Activated naive CD4-positive, alpha-beta T cell treated with anti-CD3 and anti-CD28 coated beads, Interleukin-2, amount 50 U/mL, for 24 hours (primary cell): Measurements from ENCODE around the gene PTPRN.

ENCODE experiments used
- H3K27ac Mint-ChIP-seq: one replicate; pipeline ENCODE4 v1.8.0; 2021; ENCODE audit warnings: mild to moderate bottlenecking, mixed read lengths
- H3K27me3 Mint-ChIP-seq: one replicate; pipeline ENCODE4 v1.8.0; 2021; ENCODE audit warnings: mixed read lengths
- H3K36me3 Mint-ChIP-seq: one replicate; pipeline ENCODE4 v1.8.0; 2021; ENCODE audit warnings: mixed read lengths
- H3K4me1 Mint-ChIP-seq: one replicate; pipeline ENCODE4 v1.8.0; 2021; ENCODE audit warnings: mixed read lengths
- H3K4me3 Mint-ChIP-seq: one replicate; pipeline ENCODE4 v1.8.0; 2021; ENCODE audit warnings: mild to moderate bottlenecking, mixed read lengths
- H3K9me3 Mint-ChIP-seq: one replicate; pipeline ENCODE4 v1.8.0; 2021; ENCODE audit warnings: mixed read lengths

Gene PTPRN

DNA sequence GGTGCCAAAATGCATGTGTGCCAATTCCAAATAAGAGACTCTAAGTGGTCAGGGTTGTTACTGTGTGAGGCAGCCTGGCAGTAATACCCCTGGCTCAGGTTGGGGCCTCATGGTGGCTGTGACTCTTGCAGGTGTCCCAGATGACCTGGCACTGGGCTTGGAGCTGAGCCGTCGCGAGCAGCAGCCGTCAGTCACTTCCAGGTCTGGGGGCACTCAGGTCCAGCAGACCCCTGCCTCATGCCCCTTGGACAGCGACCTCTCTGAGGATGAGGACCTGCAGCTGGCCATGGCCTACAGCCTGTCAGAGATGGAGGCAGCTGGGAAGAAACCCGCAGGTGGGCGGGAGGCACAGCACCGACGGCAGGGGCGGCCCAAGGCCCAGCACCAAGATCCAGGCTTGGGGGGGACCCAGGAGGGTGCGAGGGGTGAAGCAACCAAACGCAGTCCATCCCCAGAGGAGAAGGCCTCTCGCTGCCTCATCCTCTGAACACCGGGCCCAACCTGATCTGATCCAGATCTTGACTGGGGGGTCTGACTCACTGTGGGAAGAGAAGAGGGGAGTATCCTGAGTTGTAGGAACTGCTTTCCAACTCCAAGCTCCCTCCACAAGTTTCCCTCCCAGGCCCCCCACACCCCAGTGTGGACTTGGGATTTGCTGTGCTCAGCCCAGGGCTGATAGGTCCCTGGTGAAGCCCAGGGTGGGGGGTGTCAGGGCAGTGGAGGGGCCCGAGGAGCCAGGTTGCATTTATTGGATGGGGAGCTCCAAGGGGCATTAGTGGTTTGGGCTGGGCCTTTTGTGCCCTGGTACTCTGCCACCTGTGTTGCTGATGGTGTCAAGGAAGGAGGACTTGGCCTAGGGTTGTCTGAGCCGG, 24.5 kb downstream of the PTPRN start:
- no peak overlapping the region for H3K4me3 Mint-ChIP-seq
- H3K4me1 Mint-ChIP-seq = peaks cover 27% of the 10 kb centered on the region
- no peaks in the 10 kb centered on the region for H3K9me3 Mint-ChIP-seq
- H3K27ac Mint-ChIP-seq = no peak overlapping the region
- no peaks in the 10 kb centered on the region for H3K27me3 Mint-ChIP-seq
- H3K36me3 Mint-ChIP-seq = peaks cover 6% of the 10 kb centered on the region

DNA sequence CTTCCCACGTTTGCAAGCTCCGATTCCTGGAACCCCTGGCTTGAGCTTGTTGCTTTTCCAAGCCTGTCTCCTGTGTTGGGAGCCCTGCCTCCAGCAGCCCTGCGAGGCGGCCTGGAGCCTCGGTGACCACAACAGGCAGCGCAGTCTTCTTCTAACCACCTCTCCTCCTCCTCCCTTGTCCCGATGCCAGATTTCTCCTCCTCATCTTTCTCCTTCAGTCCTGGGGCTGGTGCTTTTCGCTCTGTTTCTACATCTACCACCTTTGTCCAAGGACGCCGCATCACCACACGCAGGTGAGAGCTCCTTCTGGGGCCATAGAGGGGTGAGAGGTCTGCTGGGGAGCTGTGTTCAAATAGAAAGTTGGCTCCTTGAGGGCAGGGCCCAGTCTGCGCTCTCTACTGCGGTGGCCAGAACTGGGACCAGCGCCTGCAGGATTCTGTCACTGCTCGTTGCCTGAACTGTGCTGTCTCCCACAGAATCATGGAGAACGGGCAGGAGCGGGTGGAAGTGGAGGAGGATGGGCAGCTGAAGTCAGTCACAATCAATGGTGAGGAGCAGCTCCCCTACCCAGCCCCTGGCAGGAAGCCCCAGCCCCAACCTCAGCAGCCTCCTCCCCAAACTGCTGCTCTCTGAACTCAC, 26.1 kb downstream of the PTPRN start:
- peak overlapping the region; percentile 86 for H3K27ac Mint-ChIP-seq
- no peak overlapping the region for H3K4me3 Mint-ChIP-seq

GRCh38 chr2:219282375-219282774, 26.8 kb downstream of the PTPRN start:
- Mint-ChIP-seq H3K27me3 (no peaks in the 10 kb centered on the region), H3K9me3 (no peaks in the 10 kb centered on the region), H3K4me3 (no peak overlapping the region), H3K4me1 (peaks cover 46% of the 10 kb centered on the region), H3K27ac (no peak overlapping the region), H3K36me3 (peaks cover 6% of the 10 kb centered on the region)

More for the DNA sequence above, 26.1 kb downstream of the PTPRN start:
- Mint-ChIP-seq H3K9me3 (no peaks in the 10 kb centered on the region), H3K4me1 (peaks cover 40% of the 10 kb centered on the region), H3K36me3 (peaks cover 6% of the 10 kb centered on the region), H3K27me3 (no peaks in the 10 kb centered on the region)

DNA sequence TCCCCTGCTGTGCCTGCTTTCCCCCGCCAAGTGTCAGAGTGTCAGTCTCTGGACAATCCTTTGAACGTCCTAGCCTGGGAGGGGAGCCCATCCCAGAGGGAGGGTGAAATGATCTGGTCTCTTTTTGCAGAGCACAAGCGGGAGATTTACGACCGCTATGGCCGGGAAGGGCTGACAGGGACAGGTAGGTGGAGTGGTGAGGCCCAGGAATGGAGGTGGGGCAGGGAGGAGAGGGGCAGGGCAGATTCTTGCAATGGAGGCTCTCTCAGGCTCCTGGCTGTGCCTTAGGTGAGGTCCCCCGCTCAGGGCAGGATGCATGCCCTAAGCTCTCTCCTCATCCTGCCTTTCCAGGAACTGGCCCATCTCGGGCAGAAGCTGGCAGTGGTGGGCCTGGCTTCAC, 27.6 kb downstream of the PTPRN start:
- H3K27ac Mint-ChIP-seq = no peak overlapping the region
- H3K36me3 Mint-ChIP-seq = peaks cover 6% of the 10 kb centered on the region
- no peak overlapping the region for H3K4me3 Mint-ChIP-seq

DNA sequence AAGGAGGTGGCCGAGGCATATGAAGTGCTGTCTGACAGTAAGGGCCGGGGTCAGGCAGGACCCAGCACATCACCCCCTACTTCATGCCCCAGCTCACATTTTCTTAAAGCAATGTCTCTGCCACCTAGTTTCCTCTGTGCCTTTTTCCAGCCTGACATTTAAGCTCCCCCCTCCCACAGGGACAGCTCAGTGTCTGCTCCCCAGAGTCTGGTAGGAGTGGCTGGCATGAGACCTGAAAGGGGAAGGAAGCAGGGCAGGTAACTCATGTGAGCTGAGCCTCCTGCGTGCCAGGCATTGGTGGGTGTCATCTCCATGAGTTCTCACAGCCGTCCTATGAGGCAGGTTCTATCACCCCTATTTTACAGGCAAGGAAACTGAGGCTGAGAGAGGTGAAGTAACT, 28.6 kb downstream of the PTPRN start:
- Mint-ChIP-seq H3K36me3 (peaks cover 6% of the 10 kb centered on the region), H3K4me1 (peaks cover 51% of the 10 kb centered on the region)

More for the DNA sequence above, 27.6 kb downstream of the PTPRN start:
- H3K4me1 Mint-ChIP-seq = peaks cover 51% of the 10 kb centered on the region
- H3K27me3 Mint-ChIP-seq = no peaks in the 10 kb centered on the region
- H3K9me3 Mint-ChIP-seq = no peaks in the 10 kb centered on the region

DNA sequence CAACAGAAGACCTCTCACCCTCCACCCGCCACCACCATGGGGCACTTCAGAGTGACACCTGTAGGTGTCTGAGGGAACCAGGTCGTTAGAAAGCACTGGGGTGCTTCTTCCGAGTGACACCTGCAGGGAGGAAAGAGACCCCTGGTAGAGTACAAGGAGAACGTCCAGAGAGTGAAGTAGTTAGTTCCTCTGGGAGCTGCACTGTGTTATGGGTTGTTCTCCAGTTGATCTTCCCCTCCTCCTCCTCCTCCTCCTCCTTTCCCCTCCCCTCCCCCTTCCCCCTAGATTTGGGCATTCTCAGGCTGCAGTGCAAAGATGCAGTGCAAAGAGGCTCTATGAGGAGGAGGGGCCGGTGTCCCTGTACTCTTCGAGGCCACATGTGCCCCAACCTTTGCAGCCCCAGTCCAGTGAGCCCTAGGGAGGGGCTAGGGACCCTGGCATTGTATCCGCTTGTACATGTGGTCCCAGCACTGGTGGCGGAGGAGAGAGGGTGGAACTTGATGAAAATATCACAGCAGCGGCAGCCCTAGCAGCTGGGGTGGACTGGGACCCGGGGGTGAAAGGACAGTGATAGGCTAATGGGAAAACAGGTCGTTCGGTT, 29.2 kb downstream of the PTPRN start:
- H3K4me1 Mint-ChIP-seq = peaks cover 48% of the 10 kb centered on the region
- peaks cover 6% of the 10 kb centered on the region for H3K36me3 Mint-ChIP-seq
- peak overlapping the region; percentile 91 for H3K27ac Mint-ChIP-seq
- H3K27me3 Mint-ChIP-seq = no peaks in the 10 kb centered on the region
- no peaks in the 10 kb centered on the region for H3K9me3 Mint-ChIP-seq
- H3K4me3 Mint-ChIP-seq = peak overlapping the region; percentile 92

More for the DNA sequence above, 28.6 kb downstream of the PTPRN start:
- peak overlapping the region; percentile 92 for H3K4me3 Mint-ChIP-seq
- no peak overlapping the region for H3K27ac Mint-ChIP-seq
- no peaks in the 10 kb centered on the region for H3K9me3 Mint-ChIP-seq
- H3K27me3 Mint-ChIP-seq = no peaks in the 10 kb centered on the region

- H3K27me3 Mint-ChIP-seq = no peaks in the 10 kb centered on the region
- no peaks in the 10 kb centered on the region for H3K9me3 Mint-ChIP-seq
- H3K4me3 Mint-ChIP-seq = peak within 1 kb of the TSS; percentile 92
- H3K4me1 Mint-ChIP-seq = peaks cover 48% of the 10 kb centered on the region
- H3K27ac Mint-ChIP-seq = peak within 1 kb of the TSS; percentile 96
- peaks cover 6% of the 10 kb centered on the region for H3K36me3 Mint-ChIP-seq
Observed at GRCh38 chr2:219279151-219279915, 29.9 kb downstream of the PTPRN start, which contains the start of gene DNAJB2. Gene DNAJB2 (plus strand): TSS chr2:219279366. CDS start chr2:219279834, 468 bp downstream.

DNA sequence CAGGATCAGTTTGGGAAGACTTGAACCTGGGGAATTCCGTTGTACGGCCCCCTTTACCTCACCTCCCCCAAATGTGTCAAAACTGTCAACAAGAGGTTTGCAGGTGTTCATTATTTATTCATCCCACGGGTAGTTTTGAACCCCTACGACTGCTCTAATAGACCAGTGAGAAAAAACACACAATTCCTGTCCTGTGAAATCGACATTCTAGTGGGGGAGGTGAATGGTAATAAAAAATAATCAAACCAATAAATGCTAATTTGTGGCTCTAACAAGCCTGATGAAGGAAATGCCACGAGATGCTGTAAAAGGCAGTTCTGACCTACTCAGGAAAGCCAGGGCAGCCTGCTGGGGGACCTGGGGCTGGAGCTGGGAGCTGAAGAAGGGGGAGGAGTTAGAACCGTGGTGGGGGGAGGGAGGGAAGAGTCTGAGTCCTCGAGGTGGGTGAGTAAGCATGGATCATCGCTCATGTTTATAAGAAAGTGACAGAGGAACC, 30.5 kb downstream of the PTPRN start:
- Mint-ChIP-seq H3K27me3 (no peaks in the 10 kb centered on the region), H3K4me3 (peak overlapping the region; percentile 86), H3K9me3 (no peaks in the 10 kb centered on the region), H3K27ac (peak overlapping the region; percentile 96), H3K4me1 (peaks cover 48% of the 10 kb centered on the region), H3K36me3 (peaks cover 4% of the 10 kb centered on the region)

GRCh38 chr2:219277703-219278654, 31.2 kb downstream of the PTPRN start:
- peaks cover 2% of the 10 kb centered on the region for H3K36me3 Mint-ChIP-seq

DNA sequence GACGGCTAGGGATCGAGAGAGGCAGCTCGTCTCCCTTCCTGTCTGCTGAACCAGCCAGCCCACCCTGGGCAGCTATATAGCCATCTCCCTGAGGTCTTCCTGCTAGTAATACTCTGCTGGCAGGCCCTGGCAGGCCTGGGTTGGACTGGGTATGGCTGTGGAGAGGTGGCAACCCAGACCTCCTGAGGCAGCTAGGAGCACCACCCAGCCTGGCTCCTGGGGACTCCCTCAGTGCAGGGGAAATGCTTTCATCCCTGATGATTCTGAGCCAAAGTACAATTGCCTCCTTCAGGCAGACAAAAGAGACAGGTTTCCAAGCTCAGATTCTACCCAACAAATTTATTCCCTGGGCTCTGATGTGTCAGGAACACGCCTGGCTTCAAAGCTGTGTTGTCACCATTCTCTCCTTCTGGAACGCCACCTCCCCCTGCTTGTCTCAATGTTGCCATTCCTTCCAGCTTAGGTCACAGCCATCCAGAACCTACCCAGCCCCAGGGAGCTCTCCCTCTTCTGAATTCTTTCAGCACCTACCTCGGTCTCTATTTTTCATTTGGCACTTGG, 34.8 kb downstream of the PTPRN start:
- peaks cover 22% of the 10 kb centered on the region for H3K4me1 Mint-ChIP-seq
- H3K9me3 Mint-ChIP-seq = no peaks in the 10 kb centered on the region
- no peaks in the 10 kb centered on the region for H3K36me3 Mint-ChIP-seq
- no peak overlapping the region for H3K4me3 Mint-ChIP-seq
- no peaks in the 10 kb centered on the region for H3K27me3 Mint-ChIP-seq
- no peak overlapping the region for H3K27ac Mint-ChIP-seq

More at GRCh38 chr2:219277703-219278654, 31.2 kb downstream of the PTPRN start:
- Mint-ChIP-seq H3K4me3 (peak overlapping the region; percentile 86), H3K9me3 (no peaks in the 10 kb centered on the region), H3K27ac (peak overlapping the region; percentile 89), H3K27me3 (no peaks in the 10 kb centered on the region), H3K4me1 (peaks cover 45% of the 10 kb centered on the region)

DNA sequence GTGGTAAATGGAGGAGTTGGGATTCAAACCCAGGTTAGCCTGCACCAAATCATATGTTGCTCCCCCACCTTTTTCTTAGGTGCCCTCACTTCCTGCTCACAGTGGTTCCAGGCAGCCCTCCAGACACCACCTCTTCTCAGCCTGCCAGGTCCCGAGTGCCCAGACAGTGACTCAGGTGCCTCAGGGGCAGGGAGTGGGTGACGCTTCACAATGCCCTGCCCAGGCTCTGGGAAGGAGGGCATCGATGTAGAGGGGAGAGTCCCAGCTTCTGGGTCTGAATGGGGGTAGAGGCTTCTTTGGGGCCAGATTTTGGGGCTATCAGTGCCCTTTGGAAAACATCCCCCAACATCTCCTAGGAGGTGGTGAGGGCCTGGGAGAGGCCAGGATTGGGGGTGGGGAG, 35.3 kb downstream of the PTPRN start:
- no peaks in the 10 kb centered on the region for H3K36me3 Mint-ChIP-seq
- no peak overlapping the region for H3K4me3 Mint-ChIP-seq
- no peaks in the 10 kb centered on the region for H3K27me3 Mint-ChIP-seq
- H3K27ac Mint-ChIP-seq = no peak overlapping the region
- H3K4me1 Mint-ChIP-seq = peaks cover 20% of the 10 kb centered on the region
- no peaks in the 10 kb centered on the region for H3K9me3 Mint-ChIP-seq

DNA sequence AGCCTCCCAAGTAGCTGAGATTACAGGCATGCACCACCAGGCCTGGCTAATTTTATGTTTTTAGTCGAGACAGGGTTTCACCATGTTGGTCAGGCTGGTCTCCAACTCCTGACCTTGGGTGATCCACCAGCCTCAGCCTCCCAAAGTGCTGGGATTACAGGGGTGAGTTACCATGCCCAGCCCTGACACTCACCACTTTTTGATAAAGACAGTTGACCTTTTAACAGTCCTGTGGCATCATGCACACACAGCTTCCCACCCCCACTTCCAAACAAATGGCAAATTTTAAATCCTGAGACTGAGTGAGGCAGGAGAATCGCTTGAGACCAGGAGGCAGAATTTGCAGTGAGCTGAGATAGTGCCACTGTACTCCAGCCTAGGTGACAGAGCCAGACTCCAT, 36.2 kb downstream of the PTPRN start:
- Mint-ChIP-seq H3K27me3 (no peaks in the 10 kb centered on the region), H3K4me3 (no peak overlapping the region), H3K9me3 (no peaks in the 10 kb centered on the region), H3K4me1 (peaks cover 11% of the 10 kb centered on the region), H3K36me3 (no peaks in the 10 kb centered on the region), H3K27ac (no peak overlapping the region)

GRCh38 chr2:219272356-219272755, 36.8 kb downstream of the PTPRN start:
- peaks cover 4% of the 10 kb centered on the region for H3K4me1 Mint-ChIP-seq
- no peak overlapping the region for H3K27ac Mint-ChIP-seq
- H3K4me3 Mint-ChIP-seq = no peak overlapping the region
- no peaks in the 10 kb centered on the region for H3K27me3 Mint-ChIP-seq
- no peaks in the 10 kb centered on the region for H3K36me3 Mint-ChIP-seq
- no peaks in the 10 kb centered on the region for H3K9me3 Mint-ChIP-seq

DNA sequence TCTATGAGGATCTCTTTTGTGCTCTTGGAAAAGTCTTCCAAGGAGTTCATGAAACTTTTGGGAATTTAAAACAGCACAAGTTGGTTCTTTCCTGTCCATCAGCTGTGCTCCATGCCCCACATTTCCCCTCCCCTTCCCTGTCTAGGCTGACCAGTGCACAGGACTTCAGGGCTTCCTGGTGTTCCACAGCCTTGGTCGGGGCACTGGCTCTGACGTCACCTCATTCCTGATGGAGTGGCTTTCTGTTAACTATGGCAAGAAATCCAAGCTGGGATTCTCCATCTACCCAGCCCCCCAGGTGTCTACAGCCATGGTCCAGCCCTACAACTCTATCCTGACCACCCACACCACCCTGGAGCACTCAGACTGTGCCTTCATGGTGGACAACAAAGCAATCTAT, 38.2 kb downstream of the PTPRN start:
- no peaks in the 10 kb centered on the region for H3K4me1 Mint-ChIP-seq
- H3K27me3 Mint-ChIP-seq = no peaks in the 10 kb centered on the region
- no peak overlapping the region for H3K27ac Mint-ChIP-seq
- H3K9me3 Mint-ChIP-seq = no peaks in the 10 kb centered on the region
- no peaks in the 10 kb centered on the region for H3K36me3 Mint-ChIP-seq
- H3K4me3 Mint-ChIP-seq = no peak overlapping the region
